HG03135 (cell line): Measurements from ENCODE around the gene RGPD3.
"Not testable (repeated sequence)": the region's sequence is repeated elsewhere in the genome, so short reads cannot be mapped to it uniquely, and the experiment has no call there.

ENCODE experiments used
- ATAC-seq: cut with Tn5 transposase; IDR thresholded peaks from one replicate; pipeline ENCODE4 v1.9.1; 2021; ENCODE audit warnings: mild to moderate bottlenecking, moderate library complexity; ENCODE audit not compliant: unreplicated experiment

The RGPD3 gene

GRCh38 chr2:106486551-106487385, 18.6 kb upstream of the RGPD3 start, which contains the start of gene CD8B2:
Gene CD8B2 (plus strand): TSS chr2:106487364. CDS start chr2:106487427, 63 bp downstream.
- not testable (repeated sequence) for ATAC-seq

GRCh38 chr2:106479563-106479962, 11.3 kb upstream of the RGPD3 start:
- not testable (repeated sequence) for ATAC-seq

- ATAC-seq: not testable (repeated sequence)
Measured at GRCh38 chr2:106477647-106478046, 9.4 kb upstream of the RGPD3 start.

GRCh38 chr2:106470658-106471057, 2.4 kb upstream of the RGPD3 start:
- ATAC-seq: not testable (repeated sequence)

- not testable (repeated sequence) for ATAC-seq
Measured at GRCh38 chr2:106467516-106467915, 697 bp downstream of the RGPD3 start.

- ATAC-seq: not testable (repeated sequence)
Measured at GRCh38 chr2:106461882-106462281, 6.3 kb downstream of the RGPD3 start.

GRCh38 chr2:106390680-106391079, 77.5 kb downstream of the RGPD3 start:
- ATAC-seq: not testable (repeated sequence)

- not testable (repeated sequence) for ATAC-seq
Measured at GRCh38 chr2:106388814-106389410, 79.3 kb downstream of the RGPD3 start.

- ATAC-seq: not testable (repeated sequence)
Measured at GRCh38 chr2:106384548-106384947, 83.7 kb downstream of the RGPD3 start.

- ATAC-seq: not testable (repeated sequence)
Measured at GRCh38 chr2:106381867-106382266, 86.3 kb downstream of the RGPD3 start.

GRCh38 chr2:106379567-106379966, 88.6 kb downstream of the RGPD3 start:
- not testable (repeated sequence) for ATAC-seq

GRCh38 chr2:106369182-106369581, 99.0 kb downstream of the RGPD3 start:
- ATAC-seq: not testable (repeated sequence)

GRCh38 chr2:106366204-106366885, 101.9 kb downstream of the RGPD3 start:
- ATAC-seq: no peak

GRCh38 chr2:106363791-106364190, 104.4 kb downstream of the RGPD3 start:
- ATAC-seq: no peak

- no peak for ATAC-seq
Measured at GRCh38 chr2:106362789-106363188, 105.4 kb downstream of the RGPD3 start.

- no peak for ATAC-seq
Measured at GRCh38 chr2:106359512-106359911, 108.7 kb downstream of the RGPD3 start.

GRCh38 chr2:106358521-106358920, 109.7 kb downstream of the RGPD3 start:
- ATAC-seq: no peak

GRCh38 chr2:106358081-106358480, 110.1 kb downstream of the RGPD3 start:
- ATAC-seq: peak; percentile 91

GRCh38 chr2:106356291-106356690, 111.9 kb downstream of the RGPD3 start:
- ATAC-seq: no peak

GRCh38 chr2:106353676-106354075, 114.5 kb downstream of the RGPD3 start:
- no peak for ATAC-seq

- no peak for ATAC-seq
Measured at GRCh38 chr2:106350980-106351379, 117.2 kb downstream of the RGPD3 start.
